Natural killer cell (primary cell): ENCODE results near the gene SLC25A42. TPM values are rescaled to one million over a fixed set of nuclear protein-coding genes. Genes with fewer than 3 reads are reported as not detected.
"Not testable (repeated sequence)": the region's sequence is repeated elsewhere in the genome, so short reads cannot be mapped to it uniquely, and the experiment has no call there.

Experiments
- ATAC-seq, 3 donors: fragments of 150-1000 bp in 2 of 3; fragments of 200-7000 bp in 1 of 3; cut with Tn5 transposase; 1 replicate in 1 of 3; 2 replicates in 2 of 3; pipeline ENCODE4 v1.10.0; 2021; ENCODE audit warnings: mild to moderate bottlenecking in 2 of 3, moderate library complexity in 2 of 3
- DNase-seq, 2 donors: peaks; one replicate each; pipeline versions ENCODE4 v3.0.0 to v3.0.0-alpha.2; 2013 to 2021; ENCODE audit warnings: mixed read lengths in 1 of 2
- H3K27ac ChIP-seq: one replicate; pipeline ENCODE4 v1.5.1; 2013; ENCODE audit warnings: mild to moderate bottlenecking, low read length
- H3K27me3 ChIP-seq: one replicate; pipeline ENCODE4 v1.6.1; 2013; ENCODE audit warnings: low read length; ENCODE audit not compliant: control insufficient read depth, insufficient read depth
- H3K36me3 ChIP-seq: one replicate; pipeline ENCODE4 v1.6.1; 2013; ENCODE audit warnings: low read length; ENCODE audit not compliant: control insufficient read depth, insufficient read depth
- H3K4me1 ChIP-seq: one replicate; pipeline ENCODE4 v1.6.1; 2013; ENCODE audit warnings: low read length; ENCODE audit not compliant: control insufficient read depth, insufficient read depth
- H3K4me3 ChIP-seq: one replicate; pipeline ENCODE4 v1.5.1; 2013; ENCODE audit warnings: low read length
- H3K9me3 ChIP-seq: one replicate; pipeline ENCODE4 v1.6.1; 2013; ENCODE audit warnings: low read length; ENCODE audit not compliant: control insufficient read depth, insufficient read depth
- H3K27ac Mint-ChIP-seq, 2 donors: one replicate each; pipeline ENCODE4 v1.8.0; 2022; ENCODE audit warnings: mild to moderate bottlenecking in 2 of 2, mixed read lengths in 2 of 2, moderate library complexity in 1 of 2
- H3K27me3 Mint-ChIP-seq, 2 donors: one replicate each; pipeline ENCODE4 v1.8.0; 2022; ENCODE audit warnings: low read depth in 2 of 2, mixed read lengths in 2 of 2
- H3K36me3 Mint-ChIP-seq: one replicate; pipeline ENCODE4 v1.8.0; 2022; ENCODE audit warnings: mixed read lengths
- H3K4me1 Mint-ChIP-seq, 2 donors: one replicate each; pipeline ENCODE4 v1.8.0; 2022; ENCODE audit warnings: mixed read lengths in 2 of 2
- H3K4me3 Mint-ChIP-seq: one replicate; pipeline ENCODE4 v1.8.0; 2022; ENCODE audit warnings: mild to moderate bottlenecking, moderate library complexity, mixed read lengths
- H3K9me3 Mint-ChIP-seq, 2 donors: one replicate each; pipeline ENCODE4 v1.8.0; 2022; ENCODE audit warnings: mixed read lengths in 2 of 2
- CTCF ChIP-seq: fragments of 200-600 bp; IDR thresholded peaks from one replicate; pipeline ENCODE4 v1.8.0; 2022; ENCODE audit warnings: antibody characterized with exemption
- WGBS: methylation state at CpG from one replicate; pipeline ENCODE4 v1.1.7; 2013; ENCODE audit warnings: missing lambda C conversion rate; ENCODE audit not compliant: insufficient coverage; 5-methylcytosine and 5-hydroxymethylcytosine counted together
- intact Hi-C: fragments of 100-400 bp; cut with micrococcal nuclease; formaldehyde crosslinking; loops from one replicate; pipeline ENCODE4 v1.14.2; 2022
- total RNA-seq, 4 donors: library from RNA; stranded (reverse); fragments of 120-200 nt in 1 of 4; gene quantifications; one replicate each; pipeline versions ENCODE4 v1.2.3 to v1.2.4, GENCODE V29; 2013 to 2022

SLC25A42 gene
- total RNA-seq, 3 donors from 2014 or later (not counting 1 experiment from before 2014, with no cell fraction given), result 34.6 to 50.3 (median 41.8) TPM

GRCh38 chr19:19146865-19147264, 83.1 kb downstream of the SLC25A42 start:
- H3K27ac Mint-ChIP-seq, result no peak overlapping the region
- no peaks in the 10 kb centered on the region for H3K27me3 Mint-ChIP-seq

GRCh38 chr19:19147344-19147743, 83.5 kb downstream of the SLC25A42 start:
- Histone ChIP-seq H3K27ac (no peak overlapping the region), H3K36me3 (peaks cover 2% of the 10 kb centered on the region), H3K27me3 (no peaks in the 10 kb centered on the region), H3K9me3 (no peaks in the 10 kb centered on the region), H3K4me1 (peaks cover 11% of the 10 kb centered on the region), H3K4me3 (no peak overlapping the region)
- no peak for DNase-seq
- H3K9me3 Mint-ChIP-seq, result no peaks in the 10 kb centered on the region
- WGBS, result 96% methylated on average over 5 of the region's 5 CpGs
- H3K36me3 Mint-ChIP-seq, result no peaks in the 10 kb centered on the region
- intact Hi-C loops, result loop anchor here (2.0 kb wide), 1 partner anchor 77 kb away; no protein-coding TSS in a partner anchor
- H3K27ac Mint-ChIP-seq, result no peak overlapping the region
- H3K27me3 Mint-ChIP-seq, result no peaks in the 10 kb centered on the region
- TF ChIP-seq CTCF, result no peak
- H3K4me3 Mint-ChIP-seq, result no peak overlapping the region
- ATAC-seq, result no peak
- peaks cover 0 to 5% of the 10 kb centered on the region in 2 donors for H3K4me1 Mint-ChIP-seq

More at GRCh38 chr19:19146865-19147264, 83.1 kb downstream of the SLC25A42 start:
- Mint-ChIP-seq H3K36me3 (no peaks in the 10 kb centered on the region), H3K4me3 (no peak overlapping the region), H3K4me1 (peaks cover 0 to 5% of the 10 kb centered on the region in 2 donors), H3K9me3 (no peaks in the 10 kb centered on the region)
- Histone ChIP-seq H3K4me1 (peaks cover 11% of the 10 kb centered on the region), H3K4me3 (no peak overlapping the region), H3K27me3 (no peaks in the 10 kb centered on the region), H3K27ac (no peak overlapping the region), H3K9me3 (no peaks in the 10 kb centered on the region), H3K36me3 (peaks cover 2% of the 10 kb centered on the region)
- DNase-seq (no peak), ATAC-seq (no peak)
- 97% methylated on average over 7 of the region's 7 CpGs for WGBS
- no peak for TF ChIP-seq CTCF
- intact Hi-C loops, result loop anchor here (1.0 to 2.0 kb wide), 2 partner anchors 78 to 343 kb away; no protein-coding TSS in a partner anchor

- DNase-seq, ATAC-seq, H3K36me3 Mint-ChIP-seq, H3K9me3 Mint-ChIP-seq, H3K36me3 ChIP-seq, H3K4me3 ChIP-seq, H3K4me3 Mint-ChIP-seq, intact Hi-C loops, H3K4me1 Mint-ChIP-seq, H3K27ac Mint-ChIP-seq, H3K27ac ChIP-seq, H3K27me3 Mint-ChIP-seq, H3K27me3 ChIP-seq, H3K9me3 ChIP-seq: not testable (repeated sequence)
- peaks cover 11% of the 10 kb centered on the region for H3K4me1 ChIP-seq
- 100% methylated on average over 4 of the region's 8 CpGs for WGBS
Observed at GRCh38 chr19:19148504-19148903, 84.7 kb downstream of the SLC25A42 start.

- no peak overlapping the region for H3K27ac Mint-ChIP-seq
- no peaks in the 10 kb centered on the region for H3K9me3 ChIP-seq
- H3K27me3 Mint-ChIP-seq, result no peaks in the 10 kb centered on the region
- ATAC-seq (no peak), DNase-seq (no peak)
- no peaks in the 10 kb centered on the region for H3K9me3 Mint-ChIP-seq
- H3K4me1 ChIP-seq, result peaks cover 11% of the 10 kb centered on the region
- WGBS, result 86% methylated on average over 2 of the region's 2 CpGs
- H3K27ac ChIP-seq, result no peak overlapping the region
- no peak for TF ChIP-seq CTCF
- H3K4me3 ChIP-seq, result no peak overlapping the region
- intact Hi-C loops, result no loop called here
- no peaks in the 10 kb centered on the region for H3K27me3 ChIP-seq
- H3K36me3 ChIP-seq, result peaks cover 2% of the 10 kb centered on the region
- H3K4me1 Mint-ChIP-seq, result peaks cover 0 to 5% of the 10 kb centered on the region in 2 donors
- no peaks in the 10 kb centered on the region for H3K36me3 Mint-ChIP-seq
- H3K4me3 Mint-ChIP-seq, result no peak overlapping the region
Observed at GRCh38 chr19:19149435-19149834, 85.6 kb downstream of the SLC25A42 start.
